Adrenal gland (tissue), 5 donors: Measurements from ENCODE around the gene GTPBP4.

Experiments
- CTCF ChIP-seq, 6 experiments: fragments of 450-650 bp in 4 of 6; fragments of 200-600 bp in 2 of 6; sonication (generic) in 1 of 6; IDR thresholded peaks; 1 replicate in 5 of 6; 2 replicates in 1 of 6; pipeline versions ENCODE4 v1.5.1 to v1.8.0; 2016 to 2021; ENCODE audit warnings: antibody characterized with exemption in 6 of 6, mild to moderate bottlenecking in 2 of 6, moderate library complexity in 1 of 6
- POLR2A ChIP-seq, 2 donors: fragments of 450-650 bp; IDR thresholded peaks; one replicate each; pipeline ENCODE4 v1.6.1; 2017; ENCODE audit warnings: antibody characterized with exemption in 2 of 2, mild to moderate bottlenecking in 2 of 2, moderate library complexity in 1 of 2
- donor health status: DM: no; HTN: no; CAD: no.

- TF ChIP-seq CTCF (IDR thresholded peaks at IDR 0.05) (no peak), POLR2A (IDR thresholded peaks at IDR 0.05) (no peak)
Observed at GRCh38 chr10:1029838-1030237, 41.6 kb downstream of the GTPBP4 start.
